OCI-LY3 (cell line): ENCODE results near the gene HAO2.

Source experiments
- CTCF ChIP-seq: fragments of 200-600, 300-600 bp; sonication (generic); IDR thresholded peaks from 2 replicates; pipeline ENCODE4 v1.5.1; 2014; ENCODE audit warnings: antibody characterized with exemption, low read length, low read depth
- EZH2phosphoT487 ChIP-seq: fragments of 200-600 bp; shearing (Covaris generic); IDR thresholded peaks from 2 replicates; pipeline ENCODE4 v1.6.1; 2018; ENCODE audit warnings: antibody characterized with exemption, mixed run types, low read depth

DNA sequence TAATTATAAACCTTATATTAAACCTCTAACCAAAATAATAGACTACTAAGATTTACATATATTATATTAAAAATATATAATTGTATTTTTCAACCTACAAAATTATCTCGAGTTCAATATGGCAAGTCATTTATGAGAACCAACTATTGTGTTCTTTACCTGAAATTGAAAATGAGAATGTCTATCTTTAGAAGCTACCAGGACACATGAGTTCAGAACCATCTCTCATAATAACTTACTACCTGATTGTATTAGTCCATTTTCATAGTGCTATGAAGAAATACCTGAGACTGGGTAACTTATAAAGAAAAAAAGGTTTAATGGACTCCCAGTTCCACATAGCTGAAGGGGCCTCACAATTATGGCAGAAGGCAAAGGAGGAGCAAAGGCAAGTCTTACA is 6.8 kb downstream of the HAO2 start:
- TF ChIP-seq CTCF (no peak), EZH2phosphoT487 (no peak)
